Keratinocyte (primary cell): ENCODE measurements around the gene NADK2. TPM values are rescaled to one million over a fixed set of nuclear protein-coding genes. Genes with fewer than 3 reads are reported as not detected.

Experiments used
- DNase-seq: peaks from one replicate; pipeline ENCODE4 v3.0.0-alpha.2; 2011; ENCODE audit warnings: low read depth, missing footprints, low spot score
- FAIRE-seq: peaks from 2 replicates; lab custom pipeline; 2011; peaks lifted over from hg19 to GRCh38; lab: Jason Lieb, UNC
- H2AFZ ChIP-seq: 2 replicates; pipeline ENCODE4 v1.6.0; 2012; ENCODE audit warnings: low read length, control low read depth, inconsistent platforms; ENCODE audit not compliant: control insufficient read depth
- H3K27ac ChIP-seq: 2 replicates; pipeline ENCODE4 v1.5.1; 2011; ENCODE audit warnings: low read length; ENCODE audit not compliant: control insufficient read depth, insufficient read depth
- H3K27me3 ChIP-seq: 3 replicates; pipeline ENCODE4 v1.6.0; 2011; ENCODE audit warnings: low read length; ENCODE audit not compliant: control insufficient read depth, insufficient read depth; ENCODE audit errors: extremely low read depth
- H3K36me3 ChIP-seq, 2 experiments: 2 replicates in 1 of 2; 3 replicates in 1 of 2; pipeline ENCODE4 v1.5.1; 2011; ENCODE audit warnings: low read length in 2 of 2, mild to moderate bottlenecking in 1 of 2; ENCODE audit not compliant: control insufficient read depth in 2 of 2, insufficient read depth in 2 of 2; ENCODE audit errors: extremely low read depth in 1 of 2
- H3K4me1 ChIP-seq: 3 replicates; pipeline ENCODE4 v1.5.1; 2011; ENCODE audit warnings: low read length; ENCODE audit not compliant: control insufficient read depth, insufficient read depth; ENCODE audit errors: extremely low read depth
- H3K4me2 ChIP-seq: 3 replicates; pipeline ENCODE4 v1.6.0; 2011; ENCODE audit warnings: low read depth, low read length; ENCODE audit not compliant: control insufficient read depth, insufficient read depth; ENCODE audit errors: extremely low read depth
- H3K4me3 ChIP-seq, 3 experiments: fragments of 200-600 bp in 1 of 3; sonication (generic) in 1 of 3; 2 replicates in 2 of 3; 3 replicates in 1 of 3; pipeline ENCODE4 v1.5.1; 2011 to 2016; ENCODE audit warnings: low read length in 3 of 3, mild to moderate bottlenecking in 3 of 3, control low read depth in 2 of 3, inconsistent platforms in 1 of 3, low read depth in 1 of 3, mixed read lengths in 1 of 3, mixed run types in 1 of 3, moderate library complexity in 1 of 3; ENCODE audit not compliant: control insufficient read depth in 2 of 3, insufficient read depth in 2 of 3; ENCODE audit errors: extremely low read depth in 1 of 3
- H3K79me2 ChIP-seq: 2 replicates; pipeline ENCODE4 v1.6.0; 2012; ENCODE audit warnings: low read length; ENCODE audit not compliant: control insufficient read depth, insufficient read depth
- H3K9ac ChIP-seq: 3 replicates; pipeline ENCODE4 v1.6.0; 2011; ENCODE audit warnings: low read length; ENCODE audit not compliant: control insufficient read depth, insufficient read depth; ENCODE audit errors: extremely low read depth
- H3K9me1 ChIP-seq: 3 replicates; pipeline ENCODE4 v1.6.0; 2011; ENCODE audit warnings: low read length; ENCODE audit not compliant: control insufficient read depth, insufficient read depth; ENCODE audit errors: extremely low read depth
- H3K9me3 ChIP-seq: 2 replicates; pipeline ENCODE4 v1.5.1; 2012; ENCODE audit warnings: low read depth, low read length; ENCODE audit not compliant: control insufficient read depth
- H4K20me1 ChIP-seq: 3 replicates; pipeline ENCODE4 v1.6.0; 2011; ENCODE audit warnings: low read length; ENCODE audit not compliant: control insufficient read depth, insufficient read depth; ENCODE audit errors: extremely low read depth
- CTCF ChIP-seq, 3 experiments: IDR thresholded peaks in 1 of 3; conservative IDR thresholded peaks in 1 of 3; optimal IDR thresholded peaks in 1 of 3; 2 replicates in 2 of 3; 3 replicates in 1 of 3; pipeline versions ENCODE3 to v1.5.1; 2011; ENCODE audit warnings: low read length in 3 of 3, mild to moderate bottlenecking in 3 of 3, moderate library complexity in 2 of 3, control low read depth in 1 of 3, inconsistent platforms in 1 of 3; ENCODE audit not compliant: insufficient read depth in 2 of 3; ENCODE audit errors: extremely low read depth in 1 of 3
- EZH2 ChIP-seq: IDR thresholded peaks from one replicate; pipeline ENCODE4 v1.6.1; 2012; ENCODE audit warnings: inconsistent platforms, mild to moderate bottlenecking, low read length, moderate library complexity
- dilution Hi-C: fragments of 300-500 bp; cut with MboI; formaldehyde crosslinking; loops from one replicate; pipeline ENCODE4 v1.7.0; 2020; ENCODE audit warnings: low sequenced_read_pairs; ENCODE audit not compliant: extremely low pct_ligation_motif_present
- polyA plus RNA-seq, 5 experiments: library from polyadenylated mRNA; depleted of rRNA in 3 of 5; stranded (reverse) in 3 of 5; stranded (forward) in 1 of 5; unstranded in 1 of 5; fragments of >200 nt; gene quantifications; 1 replicate in 1 of 5; 2 replicates in 3 of 5; 3 replicates in 1 of 5; pipeline versions ENCODE4 v1.2.1 to v1.2.3, GENCODE V29; 2011 to 2012; ENCODE audit warnings: missing spikeins in 2 of 5, low read depth in 1 of 5, low replicate concordance in 1 of 5

The NADK2 gene
- polyA plus RNA-seq, 1 donor (not counting 4 experiments of a cell fraction or from before 2014, with no cell fraction given): 15.4 TPM

- Histone ChIP-seq H4K20me1 (no peaks in the 10 kb centered on the region), H3K9ac (no peak overlapping the region), H3K27ac (no peak overlapping the region), H3K4me3 (peak overlapping the region in 2 of 3 experiments; percentile 65 to 72), H3K9me1 (no peaks in the 10 kb centered on the region), H2AFZ (no peak overlapping the region), H3K4me1 (peaks cover 30% of the 10 kb centered on the region), H3K4me2 (peak overlapping the region; percentile 95), H3K27me3 (no peaks in the 10 kb centered on the region), H3K79me2 (peaks cover 44% of the 10 kb centered on the region), H3K9me3 (no peaks in the 10 kb centered on the region), H3K36me3 (peaks cover 0 to 8% of the 10 kb centered on the region in 2 experiments)
- TF ChIP-seq CTCF (optimal IDR thresholded peaks at IDR 0.05 in 1 of 3, IDR thresholded peaks at IDR 0.05 in 1 of 3, conservative IDR thresholded peaks at IDR 0.05 in 1 of 3; ENCODE audit: extremely low read depth in 1 of 3, insufficient read depth in 2 of 3, low read length in 3 of 3) (no peak), EZH2 (no peak)
- DNase-seq (no peak), FAIRE-seq (no peak)
- dilution Hi-C loops: no loop called here
Observed at GRCh38 chr5:36153726-36154125, 88.0 kb downstream of the NADK2 start.

GRCh38 chr5:36153298-36153677, 88.4 kb downstream of the NADK2 start:
- Histone ChIP-seq H3K4me2 (peak overlapping the region; percentile 95), H3K36me3 (peaks cover 0 to 4% of the 10 kb centered on the region in 2 experiments), H3K27me3 (no peaks in the 10 kb centered on the region), H3K4me1 (peaks cover 30% of the 10 kb centered on the region), H3K9me1 (no peaks in the 10 kb centered on the region), H2AFZ (no peak overlapping the region), H3K4me3 (peak overlapping the region; percentile 65 to 91 (median 72)), H3K9me3 (no peaks in the 10 kb centered on the region), H3K79me2 (peaks cover 39% of the 10 kb centered on the region), H3K27ac (no peak overlapping the region), H4K20me1 (no peaks in the 10 kb centered on the region), H3K9ac (peak overlapping the region; percentile 19)
- DNase-seq: no peak
- no peak for FAIRE-seq
- dilution Hi-C loops: no loop called here
- TF ChIP-seq EZH2: no peak
- TF ChIP-seq CTCF (optimal IDR thresholded peaks at IDR 0.05 in 1 of 3, IDR thresholded peaks at IDR 0.05 in 1 of 3, conservative IDR thresholded peaks at IDR 0.05 in 1 of 3; ENCODE audit: extremely low read depth in 1 of 3, insufficient read depth in 2 of 3, low read length in 3 of 3): no peak
